Stomach (tissue), 4 donors: Measurements from ENCODE around the gene SLC28A1.

ENCODE experiments used
- CTCF ChIP-seq, 7 experiments: fragments of 450-650 bp in 4 of 7; fragments of 200-600 bp in 3 of 7; sonication (generic) in 3 of 7; IDR thresholded peaks; one replicate each; pipeline ENCODE4 v1.5.1; 2016 to 2019; ENCODE audit warnings: antibody characterized with exemption in 7 of 7, control low read depth in 2 of 7, mild to moderate bottlenecking in 1 of 7
- EP300 ChIP-seq: sonication (generic); formaldehyde crosslinking; IDR thresholded peaks from one replicate; pipeline ENCODE4 v1.6.1; 2017; ENCODE audit warnings: antibody characterized with exemption
- POLR2A ChIP-seq, 4 donors: fragments of 450-650 bp; IDR thresholded peaks; one replicate each; pipeline ENCODE4 v1.6.1; 2016; ENCODE audit warnings: antibody characterized with exemption in 4 of 4, control low read depth in 2 of 4, mild to moderate bottlenecking in 1 of 4, moderate library complexity in 1 of 4
- POLR2AphosphoS5 ChIP-seq, 3 donors: sonication (generic); formaldehyde crosslinking; IDR thresholded peaks; one replicate each; pipeline ENCODE4 v1.6.1; 2016; ENCODE audit warnings: antibody characterized with exemption in 3 of 3

GRCh38 chr15:84915606-84915958 is 31.1 kb downstream of the SLC28A1 start:
- no peak for TF ChIP-seq CTCF (IDR thresholded peaks at IDR 0.05)
- TF ChIP-seq POLR2A (IDR thresholded peaks at IDR 0.05): no peak
- TF ChIP-seq POLR2AphosphoS5 (IDR thresholded peaks at IDR 0.05): no peak
- no peak for TF ChIP-seq EP300
